Measurements from ENCODE around the gene C6orf141. TPM values are rescaled to one million over a fixed set of nuclear protein-coding genes. Genes with fewer than 3 reads are reported as not detected.

Gene C6orf141
- polyA plus RNA-seq, 1 donor (not counting 4 experiments of a cell fraction or from before 2014, with no cell fraction given) = 51.6 TPM

- Histone ChIP-seq H3K9me3 (ENCODE audit: control insufficient read depth, low read depth, low read length) (no peaks in the 10 kb centered on the region), H3K79me2 (ENCODE audit: control insufficient read depth, insufficient read depth, low read length) (no peaks in the 10 kb centered on the region), H3K27me3 (ENCODE audit: control insufficient read depth, extremely low read depth, insufficient read depth, low read length) (no peaks in the 10 kb centered on the region), H3K4me1 (ENCODE audit: control insufficient read depth, extremely low read depth, insufficient read depth, low read length) (peaks cover 6% of the 10 kb centered on the region), H3K4me2 (ENCODE audit: control insufficient read depth, extremely low read depth, insufficient read depth, low read depth, low read length) (no peak overlapping the region), H3K36me3 (ENCODE audit: control insufficient read depth in 2 of 2, extremely low read depth in 1 of 2, insufficient read depth in 2 of 2, low read length in 2 of 2) (no peaks in the 10 kb centered on the region), H3K9ac (ENCODE audit: control insufficient read depth, extremely low read depth, insufficient read depth, low read length) (no peak overlapping the region), H3K27ac (ENCODE audit: control insufficient read depth, insufficient read depth, low read length) (no peak overlapping the region), H4K20me1 (ENCODE audit: control insufficient read depth, extremely low read depth, insufficient read depth, low read length) (no peaks in the 10 kb centered on the region), H2AFZ (ENCODE audit: control insufficient read depth, low read length) (no peak overlapping the region), H3K9me1 (ENCODE audit: control insufficient read depth, extremely low read depth, insufficient read depth, low read length) (no peaks in the 10 kb centered on the region), H3K4me3 (ENCODE audit: control insufficient read depth in 2 of 3, extremely low read depth in 1 of 3, insufficient read depth in 2 of 3, low read depth in 1 of 3, low read length in 3 of 3) (no peak overlapping the region)
- FAIRE-seq = no peak
- TF ChIP-seq, protein P1, sequence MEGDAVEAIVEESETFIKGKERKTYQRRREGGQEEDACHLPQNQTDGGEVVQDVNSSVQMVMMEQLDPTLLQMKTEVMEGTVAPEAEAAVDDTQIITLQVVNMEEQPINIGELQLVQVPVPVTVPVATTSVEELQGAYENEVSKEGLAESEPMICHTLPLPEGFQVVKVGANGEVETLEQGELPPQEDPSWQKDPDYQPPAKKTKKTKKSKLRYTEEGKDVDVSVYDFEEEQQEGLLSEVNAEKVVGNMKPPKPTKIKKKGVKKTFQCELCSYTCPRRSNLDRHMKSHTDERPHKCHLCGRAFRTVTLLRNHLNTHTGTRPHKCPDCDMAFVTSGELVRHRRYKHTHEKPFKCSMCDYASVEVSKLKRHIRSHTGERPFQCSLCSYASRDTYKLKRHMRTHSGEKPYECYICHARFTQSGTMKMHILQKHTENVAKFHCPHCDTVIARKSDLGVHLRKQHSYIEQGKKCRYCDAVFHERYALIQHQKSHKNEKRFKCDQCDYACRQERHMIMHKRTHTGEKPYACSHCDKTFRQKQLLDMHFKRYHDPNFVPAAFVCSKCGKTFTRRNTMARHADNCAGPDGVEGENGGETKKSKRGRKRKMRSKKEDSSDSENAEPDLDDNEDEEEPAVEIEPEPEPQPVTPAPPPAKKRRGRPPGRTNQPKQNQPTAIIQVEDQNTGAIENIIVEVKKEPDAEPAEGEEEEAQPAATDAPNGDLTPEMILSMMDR (optimal IDR thresholded peaks at IDR 0.05 in 1 of 3, IDR thresholded peaks at IDR 0.05 in 1 of 3, conservative IDR thresholded peaks at IDR 0.05 in 1 of 3; ENCODE audit: extremely low read depth in 1 of 3, insufficient read depth in 2 of 3, low read length in 3 of 3) = no peak
- no peak for TF ChIP-seq EZH2 (IDR thresholded peaks at IDR 0.05; ENCODE audit: low read length)
- DNase-seq (ENCODE audit: low read depth, low spot score) = no peak
- dilution Hi-C loops (cut with MboI; ENCODE audit: extremely low pct_ligation_motif_present, low sequenced_read_pairs) = no loop called here
Observed at GRCh38 chr6:49522710-49523593, 27.5 kb upstream of the C6orf141 start.

GRCh38 chr6:49523901-49524300 lies 26.6 kb upstream of the C6orf141 start:
- dilution Hi-C loops (cut with MboI; ENCODE audit: extremely low pct_ligation_motif_present, low sequenced_read_pairs) = no loop called here

More at GRCh38 chr6:49523901-49524300, 26.6 kb upstream of the C6orf141 start:
- Histone ChIP-seq H3K27me3 (ENCODE audit: control insufficient read depth, extremely low read depth, insufficient read depth, low read length) (no peaks in the 10 kb centered on the region), H2AFZ (ENCODE audit: control insufficient read depth, low read length) (no peak overlapping the region), H3K4me1 (ENCODE audit: control insufficient read depth, extremely low read depth, insufficient read depth, low read length) (peaks cover 15% of the 10 kb centered on the region), H3K36me3 (ENCODE audit: control insufficient read depth in 2 of 2, extremely low read depth in 1 of 2, insufficient read depth in 2 of 2, low read length in 2 of 2) (no peaks in the 10 kb centered on the region), H3K9me3 (ENCODE audit: control insufficient read depth, low read depth, low read length) (no peaks in the 10 kb centered on the region), H3K27ac (ENCODE audit: control insufficient read depth, insufficient read depth, low read length) (no peak overlapping the region), H4K20me1 (ENCODE audit: control insufficient read depth, extremely low read depth, insufficient read depth, low read length) (no peaks in the 10 kb centered on the region), H3K4me2 (ENCODE audit: control insufficient read depth, extremely low read depth, insufficient read depth, low read depth, low read length) (no peak overlapping the region), H3K9ac (ENCODE audit: control insufficient read depth, extremely low read depth, insufficient read depth, low read length) (no peak overlapping the region), H3K9me1 (ENCODE audit: control insufficient read depth, extremely low read depth, insufficient read depth, low read length) (no peaks in the 10 kb centered on the region), H3K79me2 (ENCODE audit: control insufficient read depth, insufficient read depth, low read length) (no peaks in the 10 kb centered on the region), H3K4me3 (ENCODE audit: control insufficient read depth in 2 of 3, extremely low read depth in 1 of 3, insufficient read depth in 2 of 3, low read depth in 1 of 3, low read length in 3 of 3) (no peak overlapping the region)
- DNase-seq (ENCODE audit: low read depth, low spot score) (no peak), FAIRE-seq (no peak)
- TF ChIP-seq, protein P1 (optimal IDR thresholded peaks at IDR 0.05 in 1 of 3, IDR thresholded peaks at IDR 0.05 in 1 of 3, conservative IDR thresholded peaks at IDR 0.05 in 1 of 3; ENCODE audit: extremely low read depth in 1 of 3, insufficient read depth in 2 of 3, low read length in 3 of 3) = no peak
- no peak for TF ChIP-seq EZH2 (IDR thresholded peaks at IDR 0.05; ENCODE audit: low read length)

Data from keratinocyte (primary cell).